WERI-Rb-1 (cell line): Measurements from ENCODE around the gene GSG1.

Experiments
- DNase-seq: peaks from one replicate; pipeline ENCODE4 v3.0.0-alpha.2; 2020
- H3K27ac ChIP-seq: fragments of 250-450 bp; sonication (Bioruptor Pico); 2 replicates; pipeline ENCODE4 v1.5.1; 2020; ENCODE audit warnings: mild to moderate bottlenecking, moderate library complexity
- H3K27me3 ChIP-seq: fragments of 250-450 bp; sonication (Bioruptor Pico); 2 replicates; pipeline ENCODE4 v1.5.1; 2021; ENCODE audit warnings: mild to moderate bottlenecking, low read depth, moderate library complexity; ENCODE audit not compliant: insufficient read depth, severe bottlenecking
- H3K36me3 ChIP-seq: fragments of 250-450 bp; sonication (Bioruptor Pico); 2 replicates; pipeline ENCODE4 v1.5.1; 2020; ENCODE audit warnings: mild to moderate bottlenecking, moderate library complexity
- H3K4me3 ChIP-seq: 2 replicates; pipeline ENCODE4 v1.5.1; 2011; ENCODE audit warnings: low read depth, mild to moderate bottlenecking, control low read depth, low read length
- H3K9me3 ChIP-seq: fragments of 250-450 bp; sonication (Bioruptor Pico); 2 replicates; pipeline ENCODE4 v1.5.1; 2021; ENCODE audit warnings: mild to moderate bottlenecking, moderate library complexity; ENCODE audit not compliant: severe bottlenecking
- TF ChIP-seq, protein P1 (sequence below): IDR thresholded peaks from 2 replicates; pipeline ENCODE4 v1.5.1; 2011; ENCODE audit warnings: low read depth, mild to moderate bottlenecking, control low read depth, inconsistent platforms, low read length

The GSG1 gene

DNA sequence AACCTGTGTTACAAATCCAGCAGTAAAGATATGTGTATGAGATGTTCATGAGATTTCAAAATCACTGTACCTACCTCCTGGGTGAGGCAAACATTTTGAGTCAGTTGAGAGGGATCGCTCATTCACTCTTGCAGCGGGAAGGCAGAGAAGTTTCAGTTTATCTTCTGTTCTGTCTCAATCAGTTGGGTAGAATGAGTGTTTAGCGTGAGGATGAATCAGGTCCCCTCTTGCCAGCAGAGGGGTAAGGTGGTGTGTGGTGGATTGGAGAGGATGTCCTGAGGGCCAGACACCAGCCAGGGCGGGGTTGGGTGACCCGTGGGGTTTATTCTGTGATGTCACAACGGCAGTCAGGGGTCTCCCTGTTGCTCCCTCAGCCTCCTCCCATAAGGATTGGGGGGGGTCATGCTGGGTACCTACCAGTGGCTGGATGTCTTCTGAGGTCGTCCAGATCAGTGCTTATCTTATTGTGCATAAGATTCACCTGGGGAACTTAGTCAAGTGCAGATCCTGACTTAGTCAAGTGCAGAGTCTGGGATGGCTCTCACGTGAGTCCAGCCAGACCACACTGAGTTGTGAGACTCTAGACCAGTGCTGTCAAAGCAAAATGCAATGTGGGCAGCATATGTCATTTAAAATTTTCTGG lies at the start of gene GSG1:
Gene GSG1 (minus strand): TSS at position 277 of the 643 bp plus-strand sequence. CDS start 155 bp downstream, at position 122.
- Histone ChIP-seq H3K4me3 (no peak within 1 kb of the TSS), H3K27ac (peak within 1 kb of the TSS; percentile 82), H3K27me3 (no peaks in the 10 kb centered on the region), H3K36me3 (no peaks in the 10 kb centered on the region), H3K9me3 (peaks cover 6% of the 10 kb centered on the region)
- DNase-seq: no peak
- TF ChIP-seq, protein P1, sequence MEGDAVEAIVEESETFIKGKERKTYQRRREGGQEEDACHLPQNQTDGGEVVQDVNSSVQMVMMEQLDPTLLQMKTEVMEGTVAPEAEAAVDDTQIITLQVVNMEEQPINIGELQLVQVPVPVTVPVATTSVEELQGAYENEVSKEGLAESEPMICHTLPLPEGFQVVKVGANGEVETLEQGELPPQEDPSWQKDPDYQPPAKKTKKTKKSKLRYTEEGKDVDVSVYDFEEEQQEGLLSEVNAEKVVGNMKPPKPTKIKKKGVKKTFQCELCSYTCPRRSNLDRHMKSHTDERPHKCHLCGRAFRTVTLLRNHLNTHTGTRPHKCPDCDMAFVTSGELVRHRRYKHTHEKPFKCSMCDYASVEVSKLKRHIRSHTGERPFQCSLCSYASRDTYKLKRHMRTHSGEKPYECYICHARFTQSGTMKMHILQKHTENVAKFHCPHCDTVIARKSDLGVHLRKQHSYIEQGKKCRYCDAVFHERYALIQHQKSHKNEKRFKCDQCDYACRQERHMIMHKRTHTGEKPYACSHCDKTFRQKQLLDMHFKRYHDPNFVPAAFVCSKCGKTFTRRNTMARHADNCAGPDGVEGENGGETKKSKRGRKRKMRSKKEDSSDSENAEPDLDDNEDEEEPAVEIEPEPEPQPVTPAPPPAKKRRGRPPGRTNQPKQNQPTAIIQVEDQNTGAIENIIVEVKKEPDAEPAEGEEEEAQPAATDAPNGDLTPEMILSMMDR: no peak

DNA sequence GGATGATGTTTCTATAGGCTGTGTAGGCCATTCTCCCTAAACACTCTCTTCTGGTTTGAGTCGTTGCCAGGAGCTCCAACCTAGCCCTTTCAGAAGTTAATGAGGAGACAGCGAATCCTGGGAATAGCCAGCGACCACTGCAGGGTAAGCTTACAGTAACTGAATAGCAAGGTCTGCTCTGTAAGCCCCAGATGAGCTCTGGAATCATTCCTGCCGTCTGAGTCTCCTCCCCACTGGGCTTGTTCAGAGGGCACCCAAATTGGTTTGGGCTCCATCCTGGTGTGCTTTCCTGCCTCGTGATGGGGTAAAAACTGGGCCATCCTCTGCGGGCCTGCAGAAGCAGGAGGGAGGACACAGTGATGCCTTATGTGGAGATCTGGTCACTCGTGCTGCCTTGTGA lies 49.7 kb upstream of the GSG1 start:
- Histone ChIP-seq H3K4me3 (no peak overlapping the region), H3K36me3 (no peaks in the 10 kb centered on the region), H3K27ac (no peak overlapping the region), H3K27me3 (no peaks in the 10 kb centered on the region), H3K9me3 (no peaks in the 10 kb centered on the region)
- TF ChIP-seq, protein P1: no peak
- DNase-seq: no peak

DNA sequence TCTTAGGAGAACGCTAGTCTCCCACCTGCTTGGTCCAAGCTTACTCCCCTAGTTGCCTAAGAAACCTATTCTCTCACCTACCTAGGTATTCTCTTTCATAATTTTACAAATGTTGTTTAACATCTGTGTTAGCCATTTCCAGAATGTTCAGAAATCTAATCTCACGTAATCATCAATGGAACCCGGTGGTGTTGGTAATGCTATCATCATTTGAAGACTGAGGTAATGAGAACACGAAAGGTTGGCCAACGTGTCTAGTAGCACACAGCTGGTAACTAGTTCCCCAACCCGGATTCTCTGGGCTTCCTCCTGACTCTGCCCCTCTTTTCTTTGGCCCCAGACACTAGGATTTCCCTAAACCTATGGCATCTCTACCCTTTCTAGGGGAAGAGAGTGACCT lies 49.3 kb upstream of the GSG1 start:
- Histone ChIP-seq H3K36me3 (no peaks in the 10 kb centered on the region), H3K9me3 (no peaks in the 10 kb centered on the region), H3K27me3 (no peaks in the 10 kb centered on the region), H3K4me3 (no peak overlapping the region), H3K27ac (no peak overlapping the region)
- DNase-seq: no peak
- TF ChIP-seq, protein P1: no peak

DNA sequence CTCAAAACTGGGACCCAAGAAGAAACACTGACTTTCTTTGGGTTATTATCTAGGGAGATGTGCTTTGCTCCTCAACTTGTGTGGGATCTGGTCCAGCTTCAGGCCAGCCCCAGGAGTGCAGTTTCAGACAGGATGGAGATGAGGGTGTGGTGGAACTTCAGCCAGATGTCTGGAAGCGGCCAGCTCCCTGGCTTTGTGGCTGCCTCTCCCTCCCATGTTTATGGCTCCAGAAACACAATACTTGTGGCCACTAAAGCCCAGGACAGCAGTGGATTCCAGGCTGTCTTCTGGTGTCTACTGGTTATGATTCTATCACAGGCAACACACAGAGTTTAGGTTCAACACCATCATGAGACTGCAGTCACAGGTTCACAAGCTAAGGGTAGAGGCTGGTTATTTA lies 48.8 kb upstream of the GSG1 start:
- TF ChIP-seq, protein P1: no peak
- Histone ChIP-seq H3K9me3 (no peaks in the 10 kb centered on the region), H3K27ac (no peak overlapping the region)

DNA sequence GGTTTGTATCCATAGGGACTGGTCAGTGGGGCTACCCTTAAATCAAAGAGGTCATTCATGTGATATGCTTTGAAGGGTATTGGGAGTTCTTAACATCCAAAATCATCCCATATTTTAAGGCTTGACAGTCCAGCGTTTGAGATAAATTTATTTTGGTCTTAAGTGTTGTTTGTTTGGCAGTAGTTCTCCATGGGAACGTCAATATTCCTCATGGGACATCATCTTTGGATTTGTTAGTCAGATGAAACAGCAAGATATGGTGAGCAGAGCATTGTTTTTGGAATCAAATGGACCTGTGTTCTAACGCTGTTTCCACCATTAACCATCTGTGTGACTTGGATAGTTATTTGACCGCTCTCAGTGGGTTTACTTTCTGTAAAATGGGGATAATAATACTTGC lies 45.9 kb upstream of the GSG1 start:
- Histone ChIP-seq H3K36me3 (no peaks in the 10 kb centered on the region), H3K4me3 (no peak overlapping the region), H3K27me3 (no peaks in the 10 kb centered on the region), H3K27ac (no peak overlapping the region), H3K9me3 (no peaks in the 10 kb centered on the region)
- TF ChIP-seq, protein P1: no peak
- DNase-seq: no peak

More for the DNA sequence above, 48.8 kb upstream of the GSG1 start:
- DNase-seq: no peak
- Histone ChIP-seq H3K27me3 (no peaks in the 10 kb centered on the region), H3K4me3 (no peak overlapping the region), H3K36me3 (no peaks in the 10 kb centered on the region)

DNA sequence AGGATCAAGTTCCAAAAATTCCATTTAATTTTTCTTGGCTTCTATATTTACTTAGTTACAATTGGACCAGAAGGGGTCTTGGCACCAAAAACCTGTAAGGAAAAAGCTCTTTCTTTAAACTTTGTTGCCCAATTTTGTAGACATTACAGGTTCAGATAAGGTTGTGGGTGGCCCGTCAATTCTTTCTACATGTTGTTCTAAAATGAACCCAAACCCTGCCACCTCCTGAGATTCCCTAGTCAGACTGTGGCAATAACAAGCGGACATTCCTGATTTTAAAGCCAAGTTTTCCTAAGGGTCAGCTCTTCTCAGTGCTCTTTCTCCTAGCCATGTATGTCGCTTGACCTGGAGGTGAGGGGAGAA lies 45.0 kb upstream of the GSG1 start:
- no peaks in the 10 kb centered on the region for H3K36me3 ChIP-seq
- H3K27me3 ChIP-seq: no peaks in the 10 kb centered on the region
- TF ChIP-seq, protein P1: no peak
- H3K27ac ChIP-seq: no peak overlapping the region
- H3K9me3 ChIP-seq: no peaks in the 10 kb centered on the region
- no peak for DNase-seq
- no peak overlapping the region for H3K4me3 ChIP-seq
